Stimulated activated CD4-positive, alpha-beta T cell treated with anti-CD3 and anti-CD28 coated beads, Interleukin-15, amount 100 ng/mL, for 1 hour (primary cell): ENCODE data around the gene NMNAT3.

Experiments
- DNase-seq, 2 donors: peaks; one replicate each; pipeline ENCODE4 v3.0.0-alpha.2; 2020; ENCODE audit warnings: low read depth in 1 of 2, low spot score in 1 of 2

NMNAT3 gene

GRCh38 chr3:139548801-139549200 is 129.0 kb downstream of the NMNAT3 start:
- DNase-seq: no peak

GRCh38 chr3:139547666-139548065 is 130.1 kb downstream of the NMNAT3 start:
- DNase-seq: no peak

- DNase-seq: no peak
Observed at GRCh38 chr3:139546772-139547171, 131.0 kb downstream of the NMNAT3 start.

GRCh38 chr3:139541532-139542288 is 136.1 kb downstream of the NMNAT3 start:
- DNase-seq: no peak

GRCh38 chr3:139540651-139541531 is 136.9 kb downstream of the NMNAT3 start:
- DNase-seq: no peak

- no peak for DNase-seq
Observed at GRCh38 chr3:139538733-139539132, 139.0 kb downstream of the NMNAT3 start.

- no peak for DNase-seq
Observed at GRCh38 chr3:139537795-139538621, 139.8 kb downstream of the NMNAT3 start.

GRCh38 chr3:139537361-139537760 is 140.4 kb downstream of the NMNAT3 start:
- DNase-seq: no peak

GRCh38 chr3:139534992-139535879 is 142.5 kb downstream of the NMNAT3 start:
- DNase-seq: no peak

GRCh38 chr3:139534455-139534812 is 143.3 kb downstream of the NMNAT3 start:
- no peak for DNase-seq

- DNase-seq: no peak
Observed at GRCh38 chr3:139533781-139534454, 143.9 kb downstream of the NMNAT3 start.

- no peak for DNase-seq
Observed at GRCh38 chr3:139532976-139533375, 144.8 kb downstream of the NMNAT3 start.

- DNase-seq: no peak
Observed at GRCh38 chr3:139530717-139531116, 147.1 kb downstream of the NMNAT3 start.

GRCh38 chr3:139529662-139530061 is 148.1 kb downstream of the NMNAT3 start:
- DNase-seq: no peak

GRCh38 chr3:139528924-139529323 is 148.8 kb downstream of the NMNAT3 start:
- no peak for DNase-seq

GRCh38 chr3:139528281-139528680 is 149.5 kb downstream of the NMNAT3 start:
- DNase-seq: no peak

GRCh38 chr3:139527265-139527664 is 150.5 kb downstream of the NMNAT3 start:
- DNase-seq: no peak

GRCh38 chr3:139526146-139526545 is 151.6 kb downstream of the NMNAT3 start:
- DNase-seq: no peak

GRCh38 chr3:139524841-139525636 is 152.7 kb downstream of the NMNAT3 start:
- DNase-seq: no peak
